ENCODE measurements around the gene CTNNB1. TPM values are rescaled to one million over a fixed set of nuclear protein-coding genes. Genes with fewer than 3 reads are reported as not detected.

CTNNB1 gene
- total RNA-seq, 1 experiment from 2014 or later = 387 TPM

- TF ChIP-seq MAX (CRISPR knock-in tag; IDR thresholded peaks at IDR 0.05) (no peak), ZNF138 (CRISPR knock-in tag; conservative IDR thresholded peaks at IDR 0.05) (no peak), SOX15 (CRISPR knock-in tag; IDR thresholded peaks at IDR 0.05) (no peak)
- DNase-seq (ENCODE audit: low spot score) (no peak), ATAC-seq (no peak)
- Mint-ChIP-seq H3K4me3 (no peak overlapping the region), H3K9me3 (no peaks in the 10 kb centered on the region), H3K27me3 (ENCODE audit: low read depth) (no peaks in the 10 kb centered on the region), H3K36me3 (peaks cover 45% of the 10 kb centered on the region), H3K4me1 (no peaks in the 10 kb centered on the region), H3K27ac (0 out of 2 replicates have a peak overlapping the region, but pooled peaks have one; percentile 12)
- CTCF ChIA-PET = no interaction called here
- POLR2A ChIA-PET = no interaction called here
Observed at GRCh38 chr3:41241800-41242571, 42.7 kb downstream of the CTNNB1 start.

- no peak overlapping the region for H3K27ac Mint-ChIP-seq
- ChIA-PET CTCF (no interaction called here), POLR2A (no interaction called here)
- peaks cover 33% of the 10 kb centered on the region for H3K36me3 Mint-ChIP-seq
- no peaks in the 10 kb centered on the region for H3K9me3 Mint-ChIP-seq
- no peaks in the 10 kb centered on the region; the same call in 1 of the 2 replicates for H3K27me3 Mint-ChIP-seq (ENCODE audit: low read depth)
- H3K4me1 Mint-ChIP-seq = peaks cover 7% of the 10 kb centered on the region; the same call in 1 of the 2 replicates
- DNase-seq (ENCODE audit: low spot score) (no peak), ATAC-seq (0 out of 2 replicates have a peak, but pooled peaks have one; percentile 17)
- TF ChIP-seq JAZF1 (CRISPR knock-in tag; IDR thresholded peaks at IDR 0.05) = 0 out of 2 replicates have a peak, but pooled peaks have one; percentile 13
- no peak for TF ChIP-seq STAT6 (CRISPR knock-in tag; conservative IDR thresholded peaks at IDR 0.05; ENCODE audit: low read depth)
- no peak for TF ChIP-seq IRF1 (CRISPR knock-in tag; IDR thresholded peaks at IDR 0.05)
- TF ChIP-seq ZNF281 (CRISPR knock-in tag; IDR thresholded peaks at IDR 0.05) = no peak
- H3K4me3 Mint-ChIP-seq = no peak overlapping the region
Observed at GRCh38 chr3:41243183-41243582, 43.9 kb downstream of the CTNNB1 start.

GRCh38 chr3:41244620-41245336, 45.5 kb downstream of the CTNNB1 start:
- Mint-ChIP-seq H3K4me3 (no peak overlapping the region), H3K27me3 (ENCODE audit: low read depth) (no peaks in the 10 kb centered on the region; the same call in 1 of the 2 replicates), H3K4me1 (peaks cover 7% of the 10 kb centered on the region; the same call in 1 of the 2 replicates), H3K27ac (no peak overlapping the region; the same call in 1 of the 2 replicates), H3K9me3 (no peaks in the 10 kb centered on the region), H3K36me3 (peaks cover 18% of the 10 kb centered on the region)
- ChIA-PET POLR2A (interaction anchor here (0.6 to 1.4 kb wide), 2 partner anchors 9 to 30 kb away, joined by 5 to 6 read pairs; no protein-coding TSS in a partner anchor), CTCF (no interaction called here)
- DNase-seq (ENCODE audit: low spot score) (no peak), ATAC-seq (no peak)
- no peak for TF ChIP-seq E2F1 (CRISPR knock-in tag; IDR thresholded peaks at IDR 0.05)
- no peak for TF ChIP-seq FOXJ3 (CRISPR knock-in tag; IDR thresholded peaks at IDR 0.05; ENCODE audit: borderline replicate concordance)
- no peak for TF ChIP-seq SOX15 (CRISPR knock-in tag; IDR thresholded peaks at IDR 0.05)
- no peak for TF ChIP-seq RORB (CRISPR knock-in tag; IDR thresholded peaks at IDR 0.05)
- no peak for TF ChIP-seq ZNF416 (CRISPR knock-in tag; IDR thresholded peaks at IDR 0.05)
- no peak for TF ChIP-seq EMX1 (CRISPR knock-in tag; IDR thresholded peaks at IDR 0.05)
- TF ChIP-seq MAX (CRISPR knock-in tag; IDR thresholded peaks at IDR 0.05) = no peak
- no peak for TF ChIP-seq AFF4 (CRISPR knock-in tag; IDR thresholded peaks at IDR 0.05; ENCODE audit: borderline replicate concordance)
- TF ChIP-seq ZNF512 (CRISPR knock-in tag; IDR thresholded peaks at IDR 0.05; ENCODE audit: borderline replicate concordance) = no peak

All from WTC11 (cell line).